Neutrophil (primary cell): ENCODE data around the gene COX8A.
A peak's percentile ranks its signal among the peaks of the same experiment; 100 is the strongest.

ENCODE experiments used
- H3K27ac ChIP-seq: fragments of 200-600 bp; sonication (generic); 2 replicates; pipeline ENCODE4 v1.5.1; 2016; ENCODE audit warnings: mild to moderate bottlenecking, moderate library complexity
- H3K27me3 ChIP-seq: fragments of 200-600 bp; sonication (generic); 2 replicates; pipeline ENCODE4 v1.6.0; 2016; ENCODE audit warnings: mild to moderate bottlenecking
- H3K36me3 ChIP-seq: fragments of 200-600 bp; sonication (generic); 2 replicates; pipeline ENCODE4 v1.5.1; 2017
- H3K4me1 ChIP-seq, 2 experiments: fragments of 200-600 bp in 1 of 2; sonication (generic) in 1 of 2; 1 replicate in 1 of 2; 2 replicates in 1 of 2; pipeline versions ENCODE4 v1.5.1 to v1.6.1; 2013 to 2016; ENCODE audit warnings: low read depth in 1 of 2, low read length in 1 of 2, mild to moderate bottlenecking in 1 of 2, moderate library complexity in 1 of 2; ENCODE audit not compliant: control insufficient read depth in 1 of 2, insufficient read depth in 1 of 2
- H3K4me3 ChIP-seq, 2 experiments: fragments of 200-600 bp in 1 of 2; sonication (generic) in 1 of 2; 1 replicate in 1 of 2; 2 replicates in 1 of 2; pipeline ENCODE4 v1.5.1; 2013 to 2016; ENCODE audit warnings: low read depth in 1 of 2, low read length in 1 of 2, mild to moderate bottlenecking in 1 of 2, moderate library complexity in 1 of 2
- H3K9me3 ChIP-seq: fragments of 200-600 bp; sonication (generic); 2 replicates; pipeline ENCODE4 v1.5.1; 2016
- CTCF ChIP-seq: fragments of 200-600 bp; sonication (generic); IDR thresholded peaks from 2 replicates; pipeline ENCODE4 v1.5.1; 2016; ENCODE audit warnings: antibody characterized with exemption

COX8A gene

GRCh38 chr11:64007160-64007628 lies 32.8 kb downstream of the COX8A start:
- Histone ChIP-seq H3K36me3 (no peaks in the 10 kb centered on the region), H3K9me3 (no peaks in the 10 kb centered on the region), H3K27me3 (peaks cover 85% of the 10 kb centered on the region), H3K4me1 (peaks cover 16 to 17% of the 10 kb centered on the region in 2 experiments), H3K4me3 (peak overlapping the region; percentile 57 to 65), H3K27ac (no peak overlapping the region)
- no peak for TF ChIP-seq CTCF

- peaks cover 79% of the 10 kb centered on the region for H3K27me3 ChIP-seq
- no peak for TF ChIP-seq CTCF
- no peak overlapping the region for H3K27ac ChIP-seq
- H3K9me3 ChIP-seq, result no peaks in the 10 kb centered on the region
- peak overlapping the region; percentile 57 to 65 for H3K4me3 ChIP-seq
- H3K36me3 ChIP-seq, result no peaks in the 10 kb centered on the region
- H3K4me1 ChIP-seq, result peaks cover 14% of the 10 kb centered on the region in 2 experiments
These were observed 33.3 kb downstream of the COX8A start for GRCh38 chr11:64007629-64008282.

- Histone ChIP-seq H3K36me3 (no peaks in the 10 kb centered on the region), H3K9me3 (no peaks in the 10 kb centered on the region), H3K4me1 (peaks cover 14% of the 10 kb centered on the region in 2 experiments), H3K4me3 (no peak overlapping the region), H3K27me3 (peaks cover 73% of the 10 kb centered on the region), H3K27ac (no peak overlapping the region)
- no peak for TF ChIP-seq CTCF
These were observed 34.0 kb downstream of the COX8A start for GRCh38 chr11:64008283-64008913.

- TF ChIP-seq CTCF, result no peak
- H3K36me3 ChIP-seq, result no peaks in the 10 kb centered on the region
- H3K4me3 ChIP-seq, result no peak overlapping the region
- peaks cover 66% of the 10 kb centered on the region for H3K27me3 ChIP-seq
- no peak overlapping the region for H3K27ac ChIP-seq
- no peaks in the 10 kb centered on the region for H3K9me3 ChIP-seq
- peaks cover 14% of the 10 kb centered on the region in 2 experiments for H3K4me1 ChIP-seq
These were observed 34.7 kb downstream of the COX8A start for GRCh38 chr11:64008914-64009633.

- Histone ChIP-seq H3K36me3 (no peaks in the 10 kb centered on the region), H3K27me3 (peaks cover 60% of the 10 kb centered on the region), H3K9me3 (no peaks in the 10 kb centered on the region), H3K4me3 (no peak overlapping the region), H3K4me1 (peaks cover 14% of the 10 kb centered on the region in 2 experiments), H3K27ac (no peak overlapping the region)
- no peak for TF ChIP-seq CTCF
These were observed 35.3 kb downstream of the COX8A start for GRCh38 chr11:64009710-64010109.
